ENCODE results near the gene VPS37B. TPM values are rescaled to one million over a fixed set of nuclear protein-coding genes. Genes with fewer than 3 reads are reported as not detected.

The VPS37B gene
- total RNA-seq, 4 donors from 2014 or later: 35.6 to 66.1 (median 63.5) TPM

DNA sequence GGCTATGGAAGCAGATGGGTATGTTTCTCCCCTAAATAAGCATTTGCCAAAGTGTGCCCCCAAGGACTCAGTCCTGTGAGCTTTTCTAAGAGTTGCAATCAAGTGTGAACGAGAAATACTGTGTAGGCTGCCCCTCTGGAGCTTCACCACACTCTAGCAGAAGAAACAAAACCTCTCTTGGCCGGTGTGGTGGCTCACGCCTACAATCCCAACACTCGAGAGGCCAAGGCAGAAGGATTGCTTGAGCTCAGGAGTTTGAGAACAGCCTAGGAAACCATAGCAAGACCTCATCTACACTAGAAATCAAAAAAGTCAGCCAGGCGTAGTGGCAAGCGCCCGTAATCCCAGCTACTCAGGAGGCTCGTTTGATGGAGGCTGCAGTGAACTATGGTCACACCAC lies 9.8 kb downstream of the VPS37B start:
- Histone ChIP-seq H3K27ac (peak overlapping the region; percentile 82 to 100 (median 95)), H3K4me1 (peaks cover 68 to 76% of the 10 kb centered on the region in 2 donors), H3K36me3 (no peaks in the 10 kb centered on the region), H3K9me3 (no peaks in the 10 kb centered on the region), H3K4me3 (replicated peaks in 1 of 3) (no peak overlapping the region), H3K27me3 (no peaks in the 10 kb centered on the region)
- DNase-seq: peak; percentile 73 to 75
- intact Hi-C loops (cut with DNase I): no loop called here
- WGBS, 2 donors: 51 to 59% methylated on average over 8 of the region's 8 CpGs
- TF ChIP-seq POLR2A (IDR thresholded peaks at IDR 0.05): peak in 1 of 2 donors; percentile 32
- TF ChIP-seq, protein P1, sequence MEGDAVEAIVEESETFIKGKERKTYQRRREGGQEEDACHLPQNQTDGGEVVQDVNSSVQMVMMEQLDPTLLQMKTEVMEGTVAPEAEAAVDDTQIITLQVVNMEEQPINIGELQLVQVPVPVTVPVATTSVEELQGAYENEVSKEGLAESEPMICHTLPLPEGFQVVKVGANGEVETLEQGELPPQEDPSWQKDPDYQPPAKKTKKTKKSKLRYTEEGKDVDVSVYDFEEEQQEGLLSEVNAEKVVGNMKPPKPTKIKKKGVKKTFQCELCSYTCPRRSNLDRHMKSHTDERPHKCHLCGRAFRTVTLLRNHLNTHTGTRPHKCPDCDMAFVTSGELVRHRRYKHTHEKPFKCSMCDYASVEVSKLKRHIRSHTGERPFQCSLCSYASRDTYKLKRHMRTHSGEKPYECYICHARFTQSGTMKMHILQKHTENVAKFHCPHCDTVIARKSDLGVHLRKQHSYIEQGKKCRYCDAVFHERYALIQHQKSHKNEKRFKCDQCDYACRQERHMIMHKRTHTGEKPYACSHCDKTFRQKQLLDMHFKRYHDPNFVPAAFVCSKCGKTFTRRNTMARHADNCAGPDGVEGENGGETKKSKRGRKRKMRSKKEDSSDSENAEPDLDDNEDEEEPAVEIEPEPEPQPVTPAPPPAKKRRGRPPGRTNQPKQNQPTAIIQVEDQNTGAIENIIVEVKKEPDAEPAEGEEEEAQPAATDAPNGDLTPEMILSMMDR (IDR thresholded peaks at IDR 0.05): no peak

GRCh38 chr12:122884860-122885259 lies 11.1 kb downstream of the VPS37B start:
- peak overlapping the region in 1 of 3 donors; percentile 47 for H3K27ac ChIP-seq
- no peaks in the 10 kb centered on the region for H3K27me3 ChIP-seq

GRCh38 chr12:122884091-122884826 lies 11.7 kb downstream of the VPS37B start:
- Histone ChIP-seq H3K9me3 (no peaks in the 10 kb centered on the region), H3K27ac (peak overlapping the region in 1 of 3 donors; percentile 47), H3K4me3 (replicated peaks in 1 of 3) (no peak overlapping the region), H3K36me3 (no peaks in the 10 kb centered on the region), H3K4me1 (peaks cover 64 to 75% of the 10 kb centered on the region in 2 donors), H3K27me3 (no peaks in the 10 kb centered on the region)
- no peak for DNase-seq
- TF ChIP-seq, protein P1 (IDR thresholded peaks at IDR 0.05): no peak
- no peak for TF ChIP-seq POLR2A (IDR thresholded peaks at IDR 0.05)
- intact Hi-C loops (cut with DNase I): no loop called here
- WGBS, 2 donors: 74 to 78% methylated on average over 6 of the region's 6 CpGs

More at GRCh38 chr12:122884860-122885259, 11.1 kb downstream of the VPS37B start:
- Histone ChIP-seq H3K4me1 (peaks cover 64 to 75% of the 10 kb centered on the region in 2 donors), H3K9me3 (no peaks in the 10 kb centered on the region), H3K4me3 (replicated peaks in 1 of 3) (no peak overlapping the region), H3K36me3 (no peaks in the 10 kb centered on the region)
- intact Hi-C loops (cut with DNase I): no loop called here
- no peak for DNase-seq
- TF ChIP-seq, protein P1 (IDR thresholded peaks at IDR 0.05): no peak
- no peak for TF ChIP-seq POLR2A (IDR thresholded peaks at IDR 0.05)
- 73 to 83% methylated on average over 4 of the region's 4 CpGs for WGBS, 2 donors

GRCh38 chr12:122882908-122883558 lies 12.9 kb downstream of the VPS37B start:
- no peak overlapping the region for H3K27ac ChIP-seq
- intact Hi-C loops (cut with DNase I): no loop called here
- H3K9me3 ChIP-seq: no peaks in the 10 kb centered on the region
- no peaks in the 10 kb centered on the region for H3K27me3 ChIP-seq
- H3K4me3 ChIP-seq (replicated peaks in 1 of 3): no peak overlapping the region
- H3K36me3 ChIP-seq: no peaks in the 10 kb centered on the region
- no peak for TF ChIP-seq POLR2A (IDR thresholded peaks at IDR 0.05)
- TF ChIP-seq, protein P1 (IDR thresholded peaks at IDR 0.05): no peak
- DNase-seq: no peak
- H3K4me1 ChIP-seq: peaks cover 60 to 72% of the 10 kb centered on the region in 2 donors
- 84 to 88% methylated on average over 11 of the region's 11 CpGs for WGBS, 2 donors

GRCh38 chr12:122880668-122881067 lies 15.3 kb downstream of the VPS37B start:
- Histone ChIP-seq H3K4me1 (peaks cover 57 to 73% of the 10 kb centered on the region in 2 donors), H3K36me3 (no peaks in the 10 kb centered on the region), H3K4me3 (replicated peaks in 1 of 3) (no peak overlapping the region), H3K27me3 (no peaks in the 10 kb centered on the region), H3K9me3 (no peaks in the 10 kb centered on the region), H3K27ac (peak overlapping the region in 2 of 3 donors; percentile 12 to 32)
- intact Hi-C loops (cut with DNase I): no loop called here
- no peak for TF ChIP-seq POLR2A (IDR thresholded peaks at IDR 0.05)
- TF ChIP-seq, protein P1 (IDR thresholded peaks at IDR 0.05): peak in 1 of 6 experiments; percentile 19
- DNase-seq: no peak
- 55 to 70% methylated on average over 8 of the region's 8 CpGs for WGBS, 2 donors
